Right ventricle myocardium superior (tissue), 1 donor: ENCODE data around the gene FILIP1L. TPM values are rescaled to one million over a fixed set of nuclear protein-coding genes. Genes with fewer than 3 reads are reported as not detected.
"Not testable (repeated sequence)": the region's sequence is repeated elsewhere in the genome, so short reads cannot be mapped to it uniquely, and the experiment has no call there.

Experiments used
- ATAC-seq: fragments of 200-7000 bp; cut with Tn5 transposase; one replicate; pipeline ENCODE4 v1.9.1; 2020; ENCODE audit warnings: mild to moderate bottlenecking; ENCODE audit not compliant: poor library complexity
- DNase-seq: peaks from one replicate; pipeline ENCODE4 v3.0.0-alpha.2; 2020
- intact Hi-C: fragments of 100-400 bp; cut with DNase I; formaldehyde crosslinking; loops from one replicate; pipeline ENCODE4 v1.11.2; 2022
- total RNA-seq: library from RNA; stranded (reverse); fragmentation: NEBNext Ultra II Directional; extraction: Animal tissue kit (Norgen Biotek cat#: 25700); gene quantifications from one replicate; pipeline ENCODE4 v1.2.1, GENCODE V29; 2021
- donor health status: DM: no; HTN: yes; CAD: no; lungs with severe emphysema.

The FILIP1L gene
- total RNA-seq, 1 donor from 2014 or later, result 39.3 TPM

DNA sequence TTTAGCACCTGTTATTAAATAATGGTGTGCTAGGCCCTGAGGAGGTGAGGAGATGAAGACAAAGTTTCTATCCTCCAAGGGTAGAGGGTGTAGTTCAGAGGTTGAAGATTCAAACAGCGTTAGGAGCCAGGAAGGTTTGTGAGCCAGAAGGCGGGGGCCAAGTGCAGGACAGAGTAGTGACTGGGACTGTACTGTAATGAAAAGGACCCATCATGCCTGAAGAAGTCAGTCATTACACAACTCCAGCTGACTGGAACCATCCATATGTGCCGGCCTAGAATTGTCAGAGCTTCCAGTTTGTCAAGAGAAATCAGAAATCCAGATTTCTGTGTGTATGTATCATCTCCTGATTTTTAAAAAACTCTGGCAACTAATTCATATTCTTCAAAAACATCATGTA is 54.8 kb downstream of the FILIP1L start:
- intact Hi-C loops, result loop anchor here (5.0 kb wide), 1 partner anchor 212 kb away; no protein-coding TSS in a partner anchor
- DNase-seq, result no peak
- ATAC-seq, result peak; percentile 35

DNA sequence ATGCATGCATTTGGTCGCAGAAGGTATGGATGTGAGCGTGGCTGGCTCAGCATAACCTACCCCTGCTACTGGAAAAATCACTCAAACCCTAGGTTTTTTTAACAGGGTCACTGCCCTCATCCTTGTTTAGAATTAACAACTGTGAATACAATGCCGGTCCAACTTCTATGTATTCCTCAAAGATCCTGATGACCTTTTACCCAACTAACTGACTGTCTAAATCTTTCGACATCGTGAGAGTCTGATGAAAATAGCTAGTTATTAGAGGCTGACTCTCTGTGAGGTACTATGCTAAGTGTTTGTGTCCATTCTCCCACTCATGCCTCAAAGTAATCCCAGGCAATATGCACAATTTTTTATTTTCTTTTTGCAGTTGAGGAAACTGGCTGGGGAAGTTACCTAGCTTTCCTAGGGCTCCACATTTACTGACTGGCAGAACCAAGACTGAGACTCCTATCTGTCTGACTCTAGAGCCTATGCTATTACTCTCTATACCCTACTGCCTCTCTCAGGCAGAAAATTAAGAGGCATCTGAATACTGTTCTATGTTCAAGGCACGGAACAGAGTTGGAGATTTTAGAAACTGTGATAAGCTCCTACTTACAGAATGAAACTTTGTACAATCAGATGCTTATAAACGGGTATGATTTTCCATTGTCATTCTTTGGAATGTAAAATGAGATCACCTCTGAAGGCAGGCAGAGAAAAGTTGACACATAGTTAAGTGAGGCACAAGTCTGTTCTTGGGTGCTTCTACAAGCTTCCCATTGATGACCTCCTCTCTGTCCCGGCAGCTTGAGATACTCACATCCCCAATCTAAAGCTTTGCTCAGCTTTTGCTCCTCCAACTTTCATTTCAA is 56.4 kb downstream of the FILIP1L start:
- ATAC-seq, result peak; percentile 74
- no peak for DNase-seq
- intact Hi-C loops, result loop anchor here (5.0 kb wide), 1 partner anchor 211 kb away; no protein-coding TSS in a partner anchor

DNA sequence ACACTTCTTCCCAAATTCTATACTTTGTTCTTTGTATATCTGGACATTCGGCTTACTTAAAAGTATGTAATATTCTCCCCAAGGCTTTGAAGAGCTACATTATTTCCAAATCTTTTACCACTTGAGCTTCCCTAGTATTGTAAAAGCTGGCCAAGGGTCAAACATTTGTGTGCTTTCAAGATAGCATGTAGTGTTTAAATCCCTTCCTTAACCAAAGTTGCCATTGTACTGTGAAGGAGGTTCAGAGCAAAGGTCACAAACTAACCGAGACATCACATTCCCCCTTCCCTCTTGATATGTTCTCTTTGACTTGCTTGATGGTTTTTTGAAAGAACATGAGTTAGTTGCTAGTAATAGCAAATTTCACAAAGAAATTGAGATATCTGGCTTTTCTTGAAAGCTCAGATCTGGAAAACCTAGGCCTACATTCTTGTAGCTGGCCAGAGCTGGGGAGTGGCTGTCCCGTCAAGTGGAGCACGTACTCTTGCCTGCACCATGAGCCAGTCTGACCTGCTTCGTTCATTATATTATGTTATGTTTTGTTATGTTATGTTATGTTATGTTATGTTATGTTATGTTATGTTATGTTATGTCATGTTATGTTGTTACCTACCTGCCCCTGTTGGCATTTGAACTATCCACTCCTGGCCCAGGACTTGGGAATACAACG is 60.2 kb downstream of the FILIP1L start:
- intact Hi-C loops, result no loop called here
- no peak for ATAC-seq

DNA sequence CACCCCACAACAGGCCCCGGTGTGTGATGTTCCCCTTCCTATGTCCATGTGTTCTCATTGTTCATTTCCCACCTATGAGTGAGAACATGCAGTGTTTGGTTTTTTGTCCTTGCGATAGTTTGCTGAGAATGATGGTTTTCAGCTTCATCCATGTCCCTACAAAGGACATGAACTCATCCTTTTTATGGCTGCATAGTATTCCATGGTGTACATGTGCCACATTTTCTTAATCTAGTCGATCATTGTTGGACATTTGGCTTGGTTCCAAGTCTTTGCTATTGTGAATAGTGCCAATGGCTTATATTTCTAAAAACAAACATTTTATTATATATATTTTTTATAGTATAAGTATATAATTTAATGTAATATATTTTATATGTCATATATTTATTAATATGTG is 62.8 kb downstream of the FILIP1L start:
- ATAC-seq, intact Hi-C loops: not testable (repeated sequence)

More for the DNA sequence above, 60.2 kb downstream of the FILIP1L start:
- no peak for DNase-seq

DNA sequence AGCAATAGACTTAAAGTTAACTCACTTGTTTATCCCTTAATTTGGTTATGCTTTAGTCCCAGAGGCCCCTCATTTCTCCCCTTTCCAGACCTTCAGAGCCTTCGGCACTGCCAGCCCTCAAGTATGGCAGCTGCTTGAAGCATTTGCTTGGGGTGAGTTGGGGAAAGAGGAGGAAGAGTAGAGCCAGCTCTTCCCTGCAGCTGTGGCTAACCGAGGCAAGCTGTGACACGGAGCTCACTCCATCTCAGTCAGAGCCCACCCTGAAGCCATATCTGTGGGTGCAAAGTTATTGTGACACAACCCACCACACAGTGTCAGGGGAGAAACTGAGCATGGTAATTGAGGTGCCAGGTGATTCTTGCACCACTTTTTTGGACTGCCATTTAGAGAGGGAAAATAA is 66.1 kb downstream of the FILIP1L start:
- no peak for DNase-seq
- ATAC-seq, result no peak
- intact Hi-C loops, result loop anchor here (10.0 kb wide), 2 partner anchors 103 to 173 kb away; no protein-coding TSS in a partner anchor

More for the DNA sequence above, 62.8 kb downstream of the FILIP1L start:
- not testable (repeated sequence) for DNase-seq

DNA sequence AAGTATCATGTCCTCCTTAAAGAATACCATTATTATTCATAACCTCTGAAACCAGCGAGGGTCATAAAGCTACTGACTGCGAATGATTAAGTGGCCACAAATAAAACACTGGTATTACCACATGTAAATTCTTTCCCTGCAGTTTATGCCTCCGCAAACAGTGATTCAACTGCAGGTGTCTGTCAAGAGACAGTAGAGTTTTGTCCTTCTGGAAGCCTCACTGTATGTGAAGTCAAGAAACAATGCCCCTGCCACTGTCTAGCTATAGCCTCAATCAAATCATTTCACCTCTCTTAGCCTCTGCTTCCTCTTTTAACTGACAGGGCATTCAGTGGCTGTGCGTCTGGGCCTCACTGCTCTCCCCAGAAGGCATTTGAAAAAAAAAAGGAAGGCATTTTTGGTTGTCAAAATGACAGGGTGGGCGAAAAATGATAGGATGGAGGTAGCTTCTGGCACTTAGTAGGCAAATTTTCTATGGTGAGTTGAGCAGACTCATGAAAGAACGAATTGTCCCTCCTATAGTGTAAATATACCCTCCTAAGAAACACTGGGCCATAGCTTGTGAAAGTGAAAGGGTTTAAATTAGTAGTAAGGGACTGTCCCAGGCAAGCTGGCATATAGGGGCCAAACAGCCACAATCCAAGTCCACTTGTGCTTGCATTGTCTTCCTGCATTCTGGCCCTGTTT is 66.7 kb downstream of the FILIP1L start:
- DNase-seq, result no peak
- intact Hi-C loops, result loop anchor here (10.0 kb wide), 2 partner anchors 103 to 173 kb away; no protein-coding TSS in a partner anchor
- no peak for ATAC-seq

DNA sequence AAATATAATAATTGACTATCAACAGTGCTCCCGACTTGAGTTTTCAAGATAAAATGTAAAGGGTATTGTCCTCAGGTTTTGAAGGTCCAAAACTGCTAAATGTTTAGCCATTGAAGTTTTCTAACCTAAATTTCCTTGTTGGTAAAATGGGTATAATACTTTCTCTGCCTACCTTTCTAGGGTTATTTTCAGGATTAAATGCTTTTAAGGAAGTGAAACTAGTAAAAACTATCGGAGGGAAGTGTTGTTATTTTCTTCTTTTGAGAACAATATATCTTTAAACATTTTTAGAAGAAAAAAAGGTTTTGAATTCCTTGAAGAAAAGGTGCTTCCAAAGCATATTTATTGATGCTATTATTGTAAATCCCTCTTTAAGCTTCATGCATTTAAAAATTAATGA is 67.3 kb downstream of the FILIP1L start:
- intact Hi-C loops, result loop anchor here (10.0 kb wide), 2 partner anchors 102 to 172 kb away; no protein-coding TSS in a partner anchor
- DNase-seq (no peak), ATAC-seq (no peak)

DNA sequence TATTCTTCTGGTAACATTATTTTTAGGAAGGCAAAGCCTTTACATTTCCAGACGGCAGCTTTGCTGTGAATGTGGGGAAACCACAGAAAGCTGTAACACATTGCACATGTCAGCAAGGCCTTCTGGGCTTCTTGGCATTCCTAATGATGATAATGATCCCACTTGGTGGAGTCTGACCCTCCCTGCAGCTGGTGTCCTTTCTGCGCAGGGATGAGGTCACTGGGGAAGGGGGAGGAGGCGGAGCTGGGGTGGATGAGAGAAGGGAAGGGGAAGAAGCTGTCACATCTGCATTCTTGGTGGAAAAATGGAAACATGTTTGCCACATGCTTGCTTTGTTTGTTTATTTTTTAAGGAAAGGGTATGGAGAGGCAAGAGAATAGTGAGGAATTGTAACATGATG is 68.6 kb downstream of the FILIP1L start:
- intact Hi-C loops, result loop anchor here (10.0 kb wide), 2 partner anchors 101 to 171 kb away; no protein-coding TSS in a partner anchor
- peak; percentile 69 for ATAC-seq

DNA sequence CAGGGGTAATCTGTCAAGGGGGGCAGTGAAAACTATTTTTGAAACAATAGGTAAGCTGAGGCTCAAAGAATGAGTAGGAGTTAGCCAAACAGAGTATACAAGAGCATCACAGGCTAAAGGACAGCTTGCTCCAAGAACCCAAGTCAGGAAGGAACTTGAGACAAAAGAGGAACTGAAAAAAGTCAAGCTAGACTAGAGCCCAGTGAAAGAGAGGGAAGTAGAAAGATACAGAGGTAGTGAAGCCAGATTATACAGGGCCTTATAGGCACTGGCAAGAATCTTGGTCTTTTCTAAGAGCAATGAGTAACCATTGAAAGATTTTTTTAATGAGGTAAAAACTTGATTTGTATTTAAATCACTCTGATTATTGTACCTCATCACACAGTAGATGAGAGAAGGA is 69.9 kb downstream of the FILIP1L start:
- ATAC-seq, result no peak
- DNase-seq, result no peak
- intact Hi-C loops, result loop anchor here (10.0 kb wide), 2 partner anchors 100 to 170 kb away; no protein-coding TSS in a partner anchor

More for the DNA sequence above, 68.6 kb downstream of the FILIP1L start:
- peak; percentile 80 for DNase-seq

DNA sequence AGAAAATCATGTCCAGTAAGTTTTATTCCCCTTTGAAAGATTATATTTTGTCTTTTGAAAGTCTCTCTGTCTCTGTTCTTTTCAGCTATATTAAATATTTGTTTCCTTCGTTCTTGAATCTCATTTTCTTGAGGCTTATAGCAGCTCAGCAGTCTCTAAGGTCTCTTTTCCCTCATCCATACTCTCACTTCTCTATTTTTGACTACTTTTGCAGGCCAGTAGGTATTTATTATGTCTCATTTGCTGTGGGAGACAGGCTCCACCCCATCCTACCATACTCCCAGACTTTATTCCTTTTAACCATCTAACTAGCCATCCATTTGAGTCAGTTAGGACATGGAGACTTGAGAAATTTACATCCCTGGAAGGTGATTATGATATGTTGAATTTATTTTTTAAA is 71.0 kb downstream of the FILIP1L start:
- intact Hi-C loops, result loop anchor here (10.0 kb wide), 2 partner anchors 98 to 168 kb away; no protein-coding TSS in a partner anchor
- DNase-seq, result no peak
- ATAC-seq, result no peak

DNA sequence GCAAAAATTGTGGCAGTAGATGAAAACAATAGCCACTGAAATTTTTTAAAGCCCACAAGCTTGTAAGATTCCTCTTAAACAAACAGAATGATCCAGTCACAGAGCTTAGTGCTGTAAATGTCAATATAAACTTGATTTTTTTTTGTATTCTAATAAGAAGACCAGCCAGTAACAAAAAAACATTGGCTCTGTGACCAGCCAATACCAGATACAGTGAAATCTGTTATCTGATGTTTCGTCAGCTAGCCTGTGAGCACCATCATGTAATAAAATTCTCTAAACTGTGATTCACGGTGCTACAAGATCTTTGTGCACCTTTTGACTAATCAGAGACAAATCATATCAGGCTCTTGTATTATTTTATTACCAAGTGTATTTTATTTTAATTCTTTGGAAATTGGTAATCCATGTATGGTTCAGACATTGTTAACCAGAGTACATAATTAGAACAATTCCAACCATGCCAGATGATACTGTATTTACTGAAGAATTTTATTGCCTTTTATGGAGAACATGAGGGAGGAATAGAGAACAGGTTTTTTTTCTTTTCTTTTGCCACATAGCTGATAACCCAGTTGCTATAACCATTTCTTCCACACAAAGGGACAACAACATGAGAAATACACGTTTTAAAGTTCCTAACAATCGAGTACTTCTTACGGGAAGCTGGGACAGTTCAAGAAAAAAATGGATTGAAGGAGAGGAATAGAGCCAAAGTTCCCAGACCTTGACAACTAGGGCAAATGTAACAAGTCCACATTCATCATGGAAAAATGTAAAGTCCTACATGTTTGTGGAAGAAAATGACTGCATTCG is 71.9 kb downstream of the FILIP1L start:
- no peak for DNase-seq
- intact Hi-C loops, result loop anchor here (10.0 kb wide), 2 partner anchors 98 to 168 kb away; no protein-coding TSS in a partner anchor
- ATAC-seq, result peak; percentile 10

DNA sequence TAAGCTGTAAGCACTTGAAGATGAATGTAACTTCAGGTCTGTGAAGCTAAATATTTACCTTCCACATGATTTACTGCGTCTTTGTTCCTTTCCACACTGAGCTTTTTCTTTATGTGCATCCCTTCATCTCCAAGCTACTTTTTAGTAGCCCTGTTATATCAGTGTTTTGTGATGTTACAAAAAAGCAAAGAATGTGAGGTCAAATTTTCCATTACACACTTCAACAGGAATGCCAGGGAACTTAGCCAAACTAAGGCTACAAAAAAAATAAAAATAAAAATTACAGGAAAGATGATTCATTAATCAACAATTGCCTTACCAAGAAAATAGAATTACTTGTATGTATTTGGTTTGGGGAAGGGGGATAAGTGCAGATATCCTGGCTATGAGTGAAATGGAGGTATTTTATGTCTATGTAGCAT is 73.0 kb downstream of the FILIP1L start:
- ATAC-seq (peak; percentile 62), DNase-seq (no peak)
- intact Hi-C loops, result loop anchor here (10.0 kb wide), 2 partner anchors 97 to 167 kb away; no protein-coding TSS in a partner anchor

DNA sequence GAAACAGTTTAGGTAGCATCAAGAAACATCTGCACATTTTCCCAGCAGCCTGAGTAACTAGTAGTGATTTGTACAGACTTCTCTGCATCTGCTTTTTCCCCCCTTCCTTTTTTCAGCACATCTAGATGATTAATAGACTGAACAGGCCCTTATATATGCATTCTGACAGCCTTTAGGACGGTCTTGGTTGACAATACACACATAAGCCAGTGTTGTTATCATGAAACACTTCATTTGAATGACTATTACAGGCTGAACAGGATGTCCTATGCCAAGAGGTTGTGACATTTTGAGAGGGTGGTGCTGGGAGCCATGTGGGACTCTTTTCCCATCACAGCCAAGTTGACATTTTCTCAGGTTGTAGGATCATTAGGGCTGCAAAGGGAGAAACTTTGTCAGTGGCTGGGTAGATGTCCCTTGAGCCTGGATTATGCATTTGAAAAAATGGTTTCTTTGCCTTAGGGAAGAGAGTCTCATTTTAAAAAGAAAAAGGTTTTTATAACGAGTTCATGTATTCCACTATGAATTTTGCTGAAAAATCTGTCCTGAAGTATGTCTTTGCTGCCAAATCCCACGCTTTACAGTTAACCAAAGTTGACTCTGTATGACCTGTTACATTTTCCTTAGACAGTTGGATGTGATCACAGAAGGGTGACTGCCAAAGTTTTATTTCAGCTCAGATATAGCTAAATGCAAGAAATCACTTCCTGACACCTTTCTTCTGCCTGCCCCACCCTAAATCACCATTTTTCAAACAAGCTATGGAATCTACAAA is 73.7 kb downstream of the FILIP1L start:
- intact Hi-C loops, result loop anchor here (10.0 kb wide), 2 partner anchors 96 to 166 kb away; no protein-coding TSS in a partner anchor
- no peak for DNase-seq
- peak; percentile 89 for ATAC-seq

DNA sequence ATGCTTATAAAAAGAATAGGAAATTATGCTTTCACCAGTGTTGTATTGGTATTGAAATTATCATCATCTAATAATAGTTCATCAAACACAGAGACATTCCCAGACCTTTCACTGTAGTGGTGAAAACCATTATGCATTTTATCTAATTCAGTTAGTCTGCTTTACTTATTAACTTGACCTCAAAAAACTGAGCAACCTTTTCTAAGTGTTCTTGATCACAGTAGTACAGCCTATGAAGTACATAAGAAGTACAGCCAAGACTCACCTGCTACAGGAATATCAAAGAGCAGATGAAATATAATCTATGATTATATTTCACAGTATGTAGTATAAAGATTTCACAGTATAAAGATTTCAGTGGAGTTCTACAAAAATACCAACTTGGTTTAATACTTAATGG is 75.2 kb downstream of the FILIP1L start:
- intact Hi-C loops, result no loop called here
- ATAC-seq (no peak), DNase-seq (no peak)

DNA sequence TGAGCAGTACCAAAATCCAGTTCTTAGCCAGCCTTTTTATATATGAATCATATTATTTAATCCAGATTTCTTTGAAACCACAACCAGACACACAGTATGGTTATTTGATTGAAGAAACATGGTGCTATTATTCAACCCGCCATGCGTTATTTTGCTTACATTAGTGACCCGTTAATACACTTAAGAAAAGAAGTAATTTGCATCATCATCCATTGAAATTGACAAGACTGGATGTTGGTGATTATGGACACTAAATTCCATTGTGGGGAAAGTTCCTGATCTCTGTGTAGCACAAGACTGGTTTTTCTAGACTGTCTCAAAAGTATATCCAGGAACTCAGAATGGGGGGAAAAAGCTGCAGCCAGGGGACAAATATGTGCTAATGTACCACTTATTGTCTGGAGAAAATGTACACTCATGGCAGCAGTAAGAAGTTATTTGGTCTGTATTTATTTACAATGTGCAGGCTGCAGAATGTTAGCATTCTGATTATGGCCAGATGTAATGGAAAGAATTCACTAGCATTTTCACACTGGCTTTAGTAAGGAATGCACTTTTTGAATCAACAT is 80.3 kb downstream of the FILIP1L start:
- no peak for DNase-seq
- no peak for ATAC-seq
- intact Hi-C loops, result no loop called here

DNA sequence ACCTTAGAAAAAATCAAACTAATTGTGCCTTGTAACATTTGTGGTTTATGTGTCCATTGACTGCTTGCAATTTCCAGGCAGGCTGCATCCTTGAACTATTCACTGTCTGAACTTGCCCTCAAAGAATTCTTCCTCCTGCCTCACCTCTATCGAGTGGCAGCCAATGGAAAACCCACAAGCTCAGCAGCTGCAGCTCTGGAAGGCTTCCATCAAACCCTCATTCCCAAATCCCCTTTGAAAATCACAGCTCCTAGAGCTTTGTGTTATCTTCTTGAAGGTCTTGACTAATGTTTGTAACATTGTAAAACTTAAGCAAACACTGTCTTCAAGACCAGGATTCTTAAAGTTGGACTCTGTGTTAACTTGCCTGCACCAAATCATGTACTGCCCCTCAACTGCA is 81.1 kb downstream of the FILIP1L start:
- ATAC-seq, result no peak
- intact Hi-C loops, result no loop called here
- DNase-seq, result no peak

DNA sequence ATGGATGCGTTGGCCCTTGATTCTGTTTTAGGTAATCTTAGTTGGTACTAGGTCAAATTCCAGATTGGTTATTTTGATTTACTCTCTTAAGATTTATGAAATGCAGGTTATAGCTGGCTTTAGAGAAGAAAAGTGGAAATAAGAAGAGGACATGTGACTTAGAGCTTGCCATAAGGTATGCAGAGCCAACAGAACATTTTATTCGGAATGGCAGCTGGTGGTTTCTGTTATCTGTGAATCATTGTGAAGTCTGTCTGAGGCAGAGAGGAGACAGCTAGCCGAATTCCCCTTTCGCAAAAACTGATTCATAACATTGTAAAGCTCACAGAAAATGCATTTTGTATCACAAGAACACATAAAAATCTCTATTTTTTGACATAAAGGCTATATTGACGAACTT is 82.1 kb downstream of the FILIP1L start:
- intact Hi-C loops, result no loop called here
- no peak for DNase-seq
- no peak for ATAC-seq
